HEK293T (cell line): ENCODE results near the gene SLC25A11.

Experiments used
- ARNT ChIP-seq: fragments of 450-650 bp; IDR thresholded peaks from 2 replicates; pipeline ENCODE4 v1.6.1; 2017; ENCODE audit warnings: mild to moderate bottlenecking
- CTBP1 ChIP-seq: fragments of 450-650 bp; IDR thresholded peaks from 2 replicates; pipeline ENCODE4 v1.6.1; 2016; ENCODE audit warnings: borderline replicate concordance
- ELF4 ChIP-seq: fragments of 450-650 bp; IDR thresholded peaks from 2 replicates; pipeline ENCODE4 v1.6.1; 2017; ENCODE audit warnings: antibody characterized with exemption
- FOXA1 ChIP-seq: fragments of 450-650 bp; IDR thresholded peaks from 2 replicates; pipeline ENCODE4 v1.6.1; 2016; ENCODE audit warnings: mild to moderate bottlenecking
- FOXK2 ChIP-seq: fragments of 450-650 bp; IDR thresholded peaks from 2 replicates; pipeline ENCODE4 v1.6.1; 2016; ENCODE audit warnings: mild to moderate bottlenecking
- FOXM1 ChIP-seq: fragments of 450-650 bp; IDR thresholded peaks from 2 replicates; pipeline ENCODE4 v1.6.1; 2017; ENCODE audit warnings: mild to moderate bottlenecking, borderline replicate concordance
- HDGF ChIP-seq: fragments of 450-650 bp; IDR thresholded peaks from 2 replicates; pipeline ENCODE4 v1.6.1; 2017; ENCODE audit warnings: antibody characterized with exemption, borderline replicate concordance
- PKNOX1 ChIP-seq: fragments of 450-650 bp; IDR thresholded peaks from 2 replicates; pipeline ENCODE4 v1.6.1; 2016
- SP1 ChIP-seq: fragments of 450-650 bp; IDR thresholded peaks from 2 replicates; pipeline ENCODE4 v1.6.1; 2017
- SUZ12 ChIP-seq: fragments of 450-650 bp; IDR thresholded peaks from 2 replicates; pipeline ENCODE4 v1.6.1; 2016; ENCODE audit warnings: mild to moderate bottlenecking
- TARDBP ChIP-seq: fragments of 450-650 bp; IDR thresholded peaks from 2 replicates; pipeline ENCODE4 v1.6.1; 2016

- no peak for TF ChIP-seq FOXK2
- no peak for TF ChIP-seq SUZ12
- no peak for TF ChIP-seq FOXM1
- no peak for TF ChIP-seq HDGF
- no peak for TF ChIP-seq ARNT
- TF ChIP-seq SP1: no peak
- no peak for TF ChIP-seq FOXA1
- TF ChIP-seq TARDBP: no peak
- TF ChIP-seq CTBP1: no peak
- no peak for TF ChIP-seq PKNOX1
- no peak for TF ChIP-seq ELF4
Observed at GRCh38 chr17:4933646-4934045, 6.2 kb downstream of the SLC25A11 start.
